Measurements from ENCODE around the gene TRAF6.

Gene TRAF6

GRCh38 chr11:36458129-36458915 is 51.8 kb downstream of the TRAF6 start:
- no peak for DNase-seq (ENCODE audit: low read depth)

DNA sequence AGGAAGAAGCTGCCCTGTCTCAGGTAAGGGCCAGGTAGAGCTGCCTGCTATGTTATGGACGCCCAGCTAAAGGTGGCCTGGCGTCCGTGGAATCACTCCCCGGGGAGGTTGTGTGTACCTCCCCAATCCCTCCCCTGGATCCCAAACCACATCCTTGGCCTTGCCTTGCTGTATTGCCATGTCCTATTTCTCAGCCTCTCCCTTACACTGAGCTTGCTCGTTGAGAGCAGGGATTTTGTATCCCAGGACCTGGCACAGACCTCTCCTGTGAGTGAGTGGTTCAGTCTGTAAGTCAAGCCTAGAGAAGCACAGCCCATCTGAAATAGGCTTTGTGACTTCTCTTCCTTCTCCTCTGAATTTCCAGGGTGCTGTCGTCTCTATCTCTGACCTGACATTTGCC is 53.9 kb downstream of the TRAF6 start:
- DNase-seq (ENCODE audit: low read depth), result no peak

GRCh38 chr11:36455658-36456111 is 54.4 kb downstream of the TRAF6 start:
- DNase-seq (ENCODE audit: low read depth), result no peak

GRCh38 chr11:36454941-36455631 is 55.0 kb downstream of the TRAF6 start:
- DNase-seq (ENCODE audit: low read depth), result no peak

- DNase-seq (ENCODE audit: low read depth), result no peak
These were observed 55.5 kb downstream of the TRAF6 start for GRCh38 chr11:36454551-36454940.

GRCh38 chr11:36453678-36454077 is 56.4 kb downstream of the TRAF6 start:
- DNase-seq (ENCODE audit: low read depth), result no peak

- DNase-seq (ENCODE audit: low read depth), result no peak
These were observed 57.1 kb downstream of the TRAF6 start for GRCh38 chr11:36452961-36453360.

DNA sequence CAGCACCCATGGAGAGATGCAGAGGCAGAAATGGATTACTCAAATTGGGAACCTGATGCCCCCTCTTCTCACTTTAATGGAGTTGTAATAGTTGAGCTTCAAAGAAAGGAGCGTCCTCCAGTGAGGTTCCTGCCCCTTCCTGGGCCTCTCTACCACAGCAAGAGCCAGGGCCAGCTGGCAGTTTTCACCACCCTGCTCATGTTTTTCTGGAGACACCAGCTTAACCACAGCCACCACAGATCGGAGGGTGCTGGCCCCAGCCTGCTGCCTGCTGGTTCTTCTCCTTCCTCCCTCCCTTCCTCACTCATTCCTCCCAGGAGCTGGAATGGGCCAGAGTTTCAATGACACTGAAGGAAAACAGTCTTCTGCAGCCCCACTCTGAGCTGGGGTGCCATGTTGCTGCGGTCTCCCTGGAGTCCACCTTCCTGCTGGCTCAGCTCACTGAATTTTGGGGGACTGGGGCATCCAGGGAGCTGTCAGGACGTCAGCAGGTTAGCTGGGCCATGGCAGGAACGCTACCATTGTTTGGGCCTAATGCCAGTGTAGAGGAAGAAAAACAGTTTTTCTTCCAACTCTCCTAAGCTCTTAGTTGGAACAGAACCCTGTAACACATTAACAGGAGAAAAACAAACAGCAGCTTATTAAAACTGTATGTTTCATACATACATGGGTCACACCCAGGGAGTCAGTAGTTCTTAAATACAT is 57.7 kb downstream of the TRAF6 start:
- no peak for DNase-seq (ENCODE audit: low read depth)

DNA sequence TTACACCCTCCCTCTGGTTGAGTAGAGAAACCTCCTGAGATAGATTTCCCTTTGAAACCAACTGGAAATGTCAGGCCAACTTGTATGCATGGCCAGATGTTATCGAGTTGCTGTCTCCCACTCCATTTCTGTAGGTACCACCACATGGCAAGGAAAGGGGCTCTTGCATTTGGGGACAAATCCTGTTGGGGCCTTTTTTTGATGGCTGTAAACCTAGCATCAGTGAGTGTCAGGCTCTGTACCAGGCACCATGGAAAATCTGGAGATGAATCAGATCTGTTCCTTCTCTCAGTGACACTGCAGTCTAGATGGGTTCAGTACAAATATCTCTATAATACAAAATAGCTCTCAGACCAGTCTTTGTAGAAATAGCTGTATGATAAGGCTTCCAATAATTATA is 58.4 kb downstream of the TRAF6 start:
- no peak for DNase-seq (ENCODE audit: low read depth)

- no peak for DNase-seq (ENCODE audit: low read depth)
These were observed 59.0 kb downstream of the TRAF6 start for GRCh38 chr11:36451045-36451444.

GRCh38 chr11:36450110-36450572 is 59.9 kb downstream of the TRAF6 start:
- no peak for DNase-seq (ENCODE audit: low read depth)

DNA sequence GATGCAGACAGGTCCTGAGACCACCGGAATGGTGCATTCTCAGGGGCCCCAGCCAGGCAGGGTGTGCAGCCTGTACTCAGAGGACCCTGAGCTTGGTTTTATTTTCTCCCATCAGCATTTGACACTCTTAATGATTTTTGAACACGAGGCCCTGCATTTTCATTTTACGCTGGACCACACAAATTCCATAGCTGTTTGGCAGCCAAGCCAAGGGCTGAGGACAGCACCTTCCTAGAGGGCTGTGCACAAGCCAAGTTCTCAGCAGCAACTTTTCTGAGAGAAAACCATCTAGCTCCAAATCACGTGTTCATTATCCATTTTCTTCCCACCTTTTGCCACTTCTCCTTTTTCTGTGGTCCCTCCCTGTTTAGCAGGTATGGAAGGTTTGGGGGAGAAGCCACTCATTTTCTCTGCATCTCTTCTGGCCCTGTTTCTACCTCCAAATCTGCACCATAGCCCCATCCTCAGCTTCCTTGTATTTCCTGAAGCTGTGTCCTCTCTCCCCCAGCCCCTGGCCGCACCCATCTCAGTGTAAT is 60.4 kb downstream of the TRAF6 start:
- DNase-seq (ENCODE audit: low read depth), result no peak

- no peak for DNase-seq (ENCODE audit: low read depth)
These were observed 62.1 kb downstream of the TRAF6 start for GRCh38 chr11:36447947-36448346.

GRCh38 chr11:36447514-36447913 is 62.6 kb downstream of the TRAF6 start:
- DNase-seq (ENCODE audit: low read depth), result no peak

DNA sequence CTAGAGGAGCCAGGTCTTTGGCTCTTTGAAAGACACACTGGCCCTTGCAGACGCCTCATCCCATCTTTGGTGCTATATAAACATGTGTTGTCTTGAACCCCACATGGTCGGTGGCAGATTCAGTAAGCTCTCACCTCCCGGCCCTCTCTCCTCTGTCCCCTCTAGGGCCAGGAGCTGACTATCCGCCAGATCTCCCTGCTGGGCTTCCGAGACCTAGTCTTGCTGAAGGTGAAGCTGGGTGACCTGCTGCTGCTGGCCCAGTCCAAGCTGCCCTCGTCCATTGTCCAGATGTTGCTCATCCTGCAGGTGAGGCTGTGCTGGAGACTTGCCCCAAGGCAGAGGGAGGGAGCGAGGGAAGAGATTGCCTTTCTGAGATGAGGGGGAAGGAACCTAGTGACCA is 63.9 kb downstream of the TRAF6 start:
- no peak for DNase-seq (ENCODE audit: low read depth)

GRCh38 chr11:36443661-36444060 is 66.4 kb downstream of the TRAF6 start:
- no peak for DNase-seq (ENCODE audit: low read depth)

DNA sequence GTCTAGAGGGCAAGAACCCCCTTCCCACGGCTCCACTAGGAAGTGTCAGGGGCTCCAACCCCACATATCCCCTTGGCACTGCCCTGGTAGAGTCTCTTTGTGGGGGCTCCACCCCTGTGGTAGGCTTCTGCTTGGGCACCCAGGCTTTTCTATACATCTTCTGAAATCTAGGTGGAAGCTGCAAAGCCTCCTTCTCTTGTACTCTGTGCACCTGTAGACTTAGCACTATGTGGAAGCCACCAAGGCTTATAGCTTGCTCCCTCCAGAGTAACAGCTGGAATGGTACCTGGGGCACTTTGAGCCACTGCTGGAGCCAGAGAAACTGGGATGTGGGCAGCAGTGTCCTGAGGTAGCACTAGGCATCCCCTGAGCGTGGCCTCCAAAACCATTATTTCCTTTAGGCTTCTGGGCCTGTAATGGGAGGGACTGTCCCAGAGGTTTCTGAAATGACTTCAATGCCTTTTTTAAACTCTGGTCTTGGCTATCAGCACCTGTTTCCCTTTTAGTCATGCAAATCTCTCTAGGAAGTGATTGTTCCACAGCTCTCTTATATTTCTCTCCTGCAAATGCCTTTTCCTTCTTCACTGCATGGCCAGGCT is 68.4 kb downstream of the TRAF6 start:
- no peak for DNase-seq (ENCODE audit: low read depth)

DNA sequence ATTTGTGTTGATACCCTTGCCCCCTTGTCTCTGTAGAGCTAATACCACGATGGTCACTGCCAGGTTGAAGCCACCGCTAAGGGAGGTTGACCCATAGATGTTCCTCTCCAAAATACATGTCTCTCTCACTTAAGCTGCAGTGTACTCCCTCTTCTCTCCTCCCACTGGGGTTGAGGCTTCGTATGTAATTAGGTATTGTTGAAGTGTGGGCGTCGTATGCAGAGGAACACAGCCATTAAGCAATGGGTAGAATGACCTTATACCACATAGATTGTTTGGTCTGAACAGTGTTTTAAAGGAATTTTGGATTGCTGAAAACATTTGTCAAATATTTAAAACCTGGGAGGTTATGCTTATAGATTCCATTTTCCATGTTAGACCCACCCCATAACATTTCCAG is 71.9 kb downstream of the TRAF6 start:
- DNase-seq (ENCODE audit: low read depth), result no peak

- no peak for DNase-seq (ENCODE audit: low read depth)
These were observed 72.7 kb downstream of the TRAF6 start for GRCh38 chr11:36437413-36437812.

All from stimulated activated CD8-positive, alpha-beta memory T cell treated with anti-CD3 and anti-CD28 coated beads, Interleukin-15, amount 100 ng/mL, for 1 hour (primary cell).